GM18526 (cell line): ENCODE measurements around the gene TAGAP.

Experiments used
- POLR2A ChIP-seq: IDR thresholded peaks from 3 replicates; pipeline ENCODE4 v1.6.1; 2011; ENCODE audit not compliant: insufficient read length; ENCODE audit errors: extremely low read depth

The TAGAP gene

DNA sequence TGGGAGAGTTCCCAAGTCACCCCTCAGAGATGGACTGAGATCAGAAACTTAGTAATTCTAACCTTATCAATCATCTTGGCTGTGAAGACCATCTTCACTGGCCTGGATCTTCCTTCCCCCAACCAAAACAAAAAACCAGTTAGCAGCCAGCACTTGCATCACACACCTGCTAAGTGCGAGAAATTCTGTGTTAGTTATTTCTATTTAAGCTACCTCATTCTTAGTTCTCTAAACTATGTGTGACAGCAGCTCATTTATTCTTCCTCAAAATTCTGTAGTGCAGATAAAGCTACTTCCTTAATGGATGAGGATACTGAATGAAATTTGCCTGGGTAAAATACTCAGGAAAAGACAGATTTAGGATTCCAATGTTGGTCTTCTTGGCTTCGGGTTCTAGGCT lies 18.2 kb upstream of the TAGAP start:
- no peak for TF ChIP-seq POLR2A

DNA sequence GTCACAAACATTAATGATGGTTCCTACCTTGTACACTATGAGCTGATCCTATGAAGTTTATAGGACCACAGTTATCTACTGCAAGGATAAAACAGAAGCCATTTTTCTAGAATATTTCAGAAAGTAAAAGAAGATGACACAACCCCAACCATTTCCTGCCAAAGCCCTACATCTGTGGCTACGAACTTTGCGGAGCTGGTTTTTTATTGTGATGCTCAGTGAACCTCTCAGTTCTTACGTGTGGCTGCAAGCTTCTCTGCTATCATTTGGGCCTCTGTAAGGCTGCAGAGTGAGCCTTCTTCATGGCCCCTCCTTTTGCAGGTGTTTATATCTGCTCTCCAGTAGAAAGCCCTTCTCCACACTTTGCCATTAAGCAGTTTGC lies 17.8 kb upstream of the TAGAP start:
- TF ChIP-seq POLR2A, result no peak

DNA sequence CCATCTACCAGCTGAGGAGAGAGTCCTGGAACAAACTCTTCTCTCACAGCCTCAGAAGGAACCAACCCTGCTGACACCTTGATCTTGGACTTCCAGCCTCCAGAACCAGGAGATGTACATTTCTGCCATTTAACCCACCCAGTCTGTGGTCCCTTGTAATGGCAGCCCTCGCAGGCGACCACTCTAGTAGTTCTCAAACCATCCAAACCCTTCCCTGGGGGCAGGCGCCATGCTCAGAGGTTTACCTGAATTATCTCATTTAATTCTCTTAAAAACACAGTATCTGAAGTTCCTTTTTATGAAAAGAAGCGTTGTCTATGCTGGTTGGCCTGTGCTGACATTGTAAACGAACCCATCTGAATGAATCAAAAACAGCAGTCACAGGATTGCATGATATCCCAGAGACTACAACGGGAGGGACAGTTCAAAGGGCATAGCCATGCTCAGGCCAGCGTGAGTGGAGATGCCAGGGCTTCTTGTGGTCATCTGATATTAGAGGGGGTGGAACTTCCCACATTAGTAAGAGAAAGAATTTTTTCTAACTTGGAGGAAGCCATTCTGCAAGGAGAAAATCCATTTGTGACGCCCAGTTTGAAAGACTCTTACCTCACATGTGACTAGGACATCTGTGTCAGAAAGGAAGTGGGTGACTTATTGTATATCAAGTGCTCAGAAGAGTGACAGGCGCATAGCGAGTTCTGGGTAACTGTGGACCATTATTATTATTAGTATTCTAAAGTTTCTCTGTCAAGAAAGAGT lies 17.2 kb upstream of the TAGAP start:
- no peak for TF ChIP-seq POLR2A

DNA sequence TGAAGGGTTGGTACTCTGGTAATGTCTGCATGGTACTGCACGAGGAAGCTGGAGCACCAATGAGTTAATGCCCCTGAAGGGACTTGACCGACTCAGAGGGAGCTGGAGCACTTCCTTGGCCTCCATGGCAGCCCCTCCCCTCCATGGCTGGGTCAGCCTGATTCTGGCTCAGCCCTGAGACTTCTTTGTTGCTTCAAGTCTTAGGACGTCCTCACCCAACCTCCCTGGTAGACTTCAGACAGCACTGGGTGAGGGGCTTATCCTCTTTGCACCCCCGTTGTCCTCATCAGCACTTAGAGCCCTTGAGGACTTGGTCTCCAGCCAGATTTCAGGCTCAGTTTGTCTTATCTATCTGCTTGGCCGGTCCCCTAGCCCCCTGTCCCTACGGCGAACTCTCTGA lies 16.4 kb upstream of the TAGAP start:
- no peak for TF ChIP-seq POLR2A

DNA sequence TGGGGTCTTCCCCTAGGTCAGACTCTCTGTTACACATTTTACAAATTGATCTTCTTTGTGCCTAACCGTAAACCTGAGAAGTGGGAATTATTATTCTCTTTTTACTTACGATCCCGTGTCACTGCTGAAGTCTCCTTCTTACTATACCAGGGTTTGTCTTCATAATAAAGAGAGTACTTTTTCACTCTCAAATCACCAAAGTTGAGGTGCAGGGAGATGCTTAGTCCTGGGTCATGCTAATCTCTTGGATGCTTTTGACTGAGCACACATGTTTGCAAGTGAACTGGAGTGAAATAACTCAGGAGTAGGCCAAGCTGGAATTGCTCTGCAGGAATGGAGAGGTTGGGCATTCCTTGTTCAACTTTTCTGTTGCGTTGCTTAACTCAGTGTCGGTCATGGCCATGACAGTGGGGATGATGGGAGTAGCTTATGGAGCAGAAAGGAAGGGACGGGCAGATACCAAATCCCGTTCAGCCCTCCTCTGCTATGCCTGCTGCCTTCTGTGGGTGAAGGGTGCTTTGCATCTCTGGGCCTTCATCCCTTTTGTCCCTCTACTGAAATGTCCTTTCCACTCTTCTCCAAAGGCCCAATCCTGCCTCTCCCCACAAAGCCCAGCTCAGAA lies 15.2 kb upstream of the TAGAP start:
- TF ChIP-seq POLR2A, result no peak

DNA sequence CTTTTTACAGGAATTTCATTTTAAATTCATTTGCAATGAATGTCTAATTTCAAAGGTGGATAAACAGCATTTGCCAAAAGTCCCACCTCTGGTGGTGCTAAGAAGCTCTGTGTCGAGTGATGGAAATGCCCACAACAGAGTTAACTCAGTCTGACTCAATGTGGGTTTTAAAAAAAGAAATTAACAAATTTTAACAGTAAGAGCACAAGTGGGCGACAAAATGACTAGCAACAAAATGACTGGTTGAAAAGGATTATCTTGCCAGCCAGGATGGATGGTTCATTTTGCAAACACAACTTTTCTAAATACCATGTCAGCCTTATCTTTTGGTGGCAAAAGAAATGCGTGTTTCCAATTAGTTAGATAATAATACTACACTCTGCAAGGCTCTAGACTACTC lies 14.3 kb upstream of the TAGAP start:
- no peak for TF ChIP-seq POLR2A

DNA sequence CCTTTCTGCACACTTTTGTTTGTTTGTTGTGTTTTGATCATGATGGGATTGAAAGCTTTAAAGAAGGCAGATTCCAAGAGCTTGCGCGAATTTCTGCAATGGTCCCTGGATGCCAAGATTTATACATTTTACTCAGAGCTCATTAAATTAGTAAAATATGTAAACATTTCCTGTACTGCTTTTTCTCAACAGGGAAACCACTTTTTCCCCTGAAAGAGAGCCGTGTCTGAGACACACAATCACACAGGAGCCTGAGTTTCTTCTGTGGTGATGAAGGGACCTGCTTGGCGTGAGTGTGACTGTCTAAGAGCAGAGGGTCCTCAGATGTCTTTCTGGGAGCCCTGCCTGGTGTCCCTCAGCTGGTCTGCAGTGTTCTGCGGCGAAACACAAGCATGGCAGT lies 12.1 kb upstream of the TAGAP start:
- TF ChIP-seq POLR2A, result no peak

DNA sequence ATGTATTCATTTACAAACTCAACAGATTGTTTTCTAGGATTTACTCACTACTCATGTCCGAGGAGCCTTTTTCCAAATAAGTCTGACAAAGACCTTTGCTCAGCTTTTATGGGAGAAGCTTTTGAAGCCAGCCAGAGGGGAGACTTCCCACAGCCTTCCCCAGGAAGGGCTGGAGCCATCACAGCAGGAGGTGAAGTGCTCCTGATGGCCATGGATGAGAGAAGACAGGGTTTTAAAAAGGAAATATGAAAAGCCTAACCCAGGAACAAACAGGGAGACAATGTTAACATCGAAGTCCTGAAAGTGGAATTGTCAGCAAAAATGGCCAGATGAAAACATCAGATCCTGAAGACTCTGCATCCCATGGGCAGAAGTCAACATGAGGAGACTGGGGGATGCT lies 11.6 kb upstream of the TAGAP start:
- no peak for TF ChIP-seq POLR2A

DNA sequence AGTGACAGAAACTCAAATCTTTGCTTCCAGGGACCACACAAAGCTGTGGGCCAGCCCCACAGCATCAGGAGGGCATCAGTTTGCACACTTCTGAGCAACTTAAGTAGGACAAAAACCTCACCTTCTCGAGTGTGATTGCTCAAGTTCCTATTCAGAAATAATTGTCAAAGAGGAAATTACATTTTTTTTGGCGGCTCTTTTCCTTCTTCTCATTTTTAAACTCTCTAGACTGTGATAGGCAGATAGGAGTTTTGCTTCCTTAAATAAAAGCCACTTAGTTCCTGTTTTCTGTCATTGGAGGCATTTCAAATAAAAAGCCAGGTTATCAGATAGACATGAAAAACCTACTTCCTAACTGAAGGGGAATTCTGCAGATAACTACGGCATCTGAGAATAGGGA lies 11.2 kb upstream of the TAGAP start:
- no peak for TF ChIP-seq POLR2A

DNA sequence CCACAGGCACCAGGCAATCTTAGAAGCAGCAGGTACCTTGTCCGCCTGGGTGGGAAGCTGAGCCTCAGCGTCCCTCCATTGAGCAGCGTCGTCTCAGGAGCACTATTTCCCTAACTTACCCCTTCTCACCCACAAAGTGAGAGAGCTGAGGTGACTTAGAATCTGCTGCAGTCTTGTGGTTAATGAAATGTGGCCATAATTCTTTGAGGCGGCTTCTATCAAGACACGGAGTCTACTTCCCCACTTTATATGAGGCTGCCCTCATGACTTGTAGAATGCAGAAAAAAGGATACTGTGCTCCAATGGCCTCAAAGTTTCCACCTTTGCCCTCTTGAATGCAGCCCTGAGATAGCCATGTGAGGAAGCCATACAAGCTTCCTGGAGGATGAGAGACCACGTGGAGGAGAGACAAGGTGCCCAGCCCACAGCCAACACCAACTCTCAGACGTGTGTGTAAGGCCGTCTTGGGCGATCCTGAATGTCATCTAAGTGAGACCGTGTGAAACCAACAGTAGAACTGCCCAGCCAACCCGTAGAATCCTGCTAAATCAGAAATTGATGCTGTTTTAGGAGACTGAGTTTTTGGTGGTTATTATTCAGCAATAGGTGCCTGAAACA lies 9.1 kb upstream of the TAGAP start:
- TF ChIP-seq POLR2A, result no peak

DNA sequence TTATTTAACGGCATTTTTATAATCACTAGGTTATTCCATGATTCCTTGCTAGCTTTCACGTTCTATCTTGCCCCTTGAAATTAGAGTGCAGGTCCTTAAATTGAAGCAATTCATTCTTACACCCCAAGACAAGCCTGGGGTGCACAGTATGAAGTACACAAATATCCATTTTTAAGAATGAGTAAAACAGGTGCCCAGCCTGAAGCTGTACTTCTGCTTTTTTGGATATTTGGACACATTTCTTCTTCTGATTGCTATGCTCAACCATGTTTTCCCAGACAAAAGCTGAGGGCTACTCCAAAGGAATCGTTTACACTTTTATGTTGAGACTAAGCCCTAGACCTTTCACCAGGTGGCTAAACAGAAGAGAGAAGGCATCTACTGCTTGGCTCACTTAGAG lies 7.9 kb upstream of the TAGAP start:
- no peak for TF ChIP-seq POLR2A

DNA sequence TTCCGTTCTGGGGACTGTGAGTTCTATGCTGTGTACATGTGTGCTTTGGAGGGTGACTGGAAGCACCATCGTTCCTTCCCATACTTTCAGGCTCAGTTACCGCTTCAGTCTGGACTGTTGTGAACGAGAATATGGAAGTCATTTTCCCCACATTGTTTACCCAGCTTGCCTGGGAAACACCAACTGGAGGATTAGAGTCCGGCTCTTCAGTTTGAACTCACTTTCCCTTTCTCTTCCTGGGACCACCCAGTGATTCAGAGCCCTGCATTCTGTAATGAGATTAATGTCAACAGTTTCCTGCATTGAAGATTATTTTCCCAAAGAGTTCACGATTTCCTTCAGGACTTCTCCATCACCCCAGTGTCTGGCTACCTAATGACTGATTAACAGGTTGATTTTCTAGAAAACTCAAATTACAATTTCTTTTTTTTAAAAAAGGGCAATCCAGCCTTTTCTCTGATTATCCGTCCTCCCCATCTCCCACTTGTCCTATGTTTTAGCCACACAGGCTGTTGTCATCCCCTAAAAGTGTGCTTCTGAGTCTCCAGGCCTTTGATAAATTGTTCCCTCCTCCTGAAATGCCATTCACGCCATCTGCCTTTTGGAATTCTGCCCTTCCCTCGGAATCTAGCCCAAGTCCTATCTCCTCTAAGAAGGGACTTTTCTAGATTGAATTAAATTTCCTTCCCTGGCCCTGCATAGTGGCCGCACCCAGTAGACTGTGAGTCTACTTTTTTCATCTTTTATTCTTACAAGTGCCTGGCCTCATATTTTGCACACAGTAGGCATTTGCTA lies 3.3 kb upstream of the TAGAP start:
- TF ChIP-seq POLR2A, result no peak

DNA sequence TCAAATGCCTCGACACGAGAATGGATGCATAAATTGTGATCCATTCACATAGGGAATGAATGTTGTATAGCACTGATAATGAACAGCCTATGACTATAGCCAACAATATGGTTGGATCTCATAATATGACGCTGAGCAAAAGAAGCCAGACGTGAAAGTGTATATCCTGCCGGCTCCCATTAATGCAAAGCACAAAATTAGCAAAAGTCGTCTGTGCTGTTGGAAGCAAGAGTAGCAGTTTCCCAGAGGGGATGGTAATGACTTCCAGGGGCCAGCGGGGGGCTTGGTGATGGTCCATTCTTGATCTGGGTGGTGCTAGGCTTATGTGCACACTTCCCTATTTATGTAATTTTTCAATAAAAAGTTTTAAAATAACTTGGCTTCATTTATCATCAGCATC lies 1.0 kb upstream of the TAGAP start:
- TF ChIP-seq POLR2A, result no peak

DNA sequence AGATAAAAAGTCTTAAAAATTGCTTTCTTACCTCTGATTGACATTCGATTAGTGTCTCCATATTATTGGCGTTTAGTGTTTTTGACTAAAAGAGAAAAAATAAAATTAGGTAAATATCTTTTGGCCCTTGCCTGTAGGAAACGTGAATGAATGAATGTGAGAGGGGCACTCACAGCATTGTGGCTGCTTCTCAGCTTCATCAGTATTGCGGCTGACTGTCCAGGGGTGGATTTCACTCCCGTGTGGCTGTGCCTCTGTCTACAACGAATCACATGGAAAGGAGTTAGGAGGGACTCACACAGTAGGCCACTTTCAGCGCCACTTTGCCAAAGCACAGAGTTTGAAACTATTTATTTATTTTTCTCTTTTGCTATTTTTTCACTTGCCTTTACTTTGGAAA lies 844 bp downstream of the TAGAP start:
- no peak for TF ChIP-seq POLR2A

DNA sequence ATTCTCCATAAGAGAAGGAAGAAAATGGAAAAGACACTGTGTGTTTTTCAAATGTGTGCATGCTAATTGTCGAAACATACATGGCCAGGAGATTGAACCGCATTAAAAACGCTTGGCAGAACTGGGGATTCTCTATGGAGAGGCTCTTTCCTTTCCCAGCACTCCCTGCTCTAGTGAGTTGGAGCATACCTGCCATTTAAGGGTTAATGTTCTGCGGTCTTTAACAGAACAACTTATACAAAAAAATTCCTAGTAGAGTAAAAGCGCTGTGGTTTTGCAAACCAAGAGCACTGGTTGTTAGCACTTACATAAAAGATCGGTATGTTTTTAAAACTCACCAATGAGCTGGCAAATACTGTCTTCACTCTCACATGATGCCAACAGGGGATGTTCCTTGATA lies 1.5 kb downstream of the TAGAP start:
- TF ChIP-seq POLR2A, result no peak

DNA sequence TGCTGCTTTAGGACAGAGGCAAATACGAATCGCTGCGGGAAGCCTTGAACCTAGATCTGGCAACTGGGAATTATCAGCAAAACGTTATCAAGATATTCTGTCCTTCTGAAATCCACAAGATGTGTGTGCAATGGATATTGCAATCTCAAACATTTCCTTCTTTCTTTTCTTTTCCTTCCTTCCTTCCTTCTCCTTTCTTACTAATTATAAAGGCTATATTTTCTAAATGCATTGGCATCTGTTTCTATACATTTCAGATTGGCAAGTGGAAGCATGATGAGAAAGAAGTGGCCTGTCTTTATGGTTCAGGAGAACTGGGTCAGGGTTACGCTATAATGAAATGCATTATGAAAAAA lies 2.0 kb downstream of the TAGAP start:
- TF ChIP-seq POLR2A, result no peak
